Measurements from ENCODE around the gene KDM3A. TPM values are rescaled to one million over a fixed set of nuclear protein-coding genes. Genes with fewer than 3 reads are reported as not detected.

KDM3A gene
- total RNA-seq, 1 donor from 2014 or later, result 63.9 TPM

DNA sequence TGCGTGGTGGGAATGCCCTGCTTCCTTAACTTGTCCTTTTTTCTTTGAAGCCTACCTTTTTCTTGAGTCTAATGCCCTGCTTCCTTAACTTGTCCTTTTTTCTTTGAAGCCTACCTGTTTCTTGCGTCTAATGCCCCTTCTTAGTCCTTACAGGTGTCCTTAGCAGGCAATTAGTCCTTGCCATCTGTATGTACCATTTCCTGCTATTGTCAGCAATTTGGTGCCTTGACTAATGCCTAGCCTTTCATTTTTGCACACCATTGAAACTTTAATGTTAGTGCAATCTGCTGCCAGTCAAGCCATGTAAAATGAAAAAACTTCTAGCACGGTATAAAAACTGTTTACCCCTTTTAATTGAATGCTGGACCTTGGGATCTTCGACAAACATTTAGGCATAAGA is 4.3 kb downstream of the KDM3A start:
- no peak overlapping the region for H3K27ac Mint-ChIP-seq (ENCODE audit: unreplicated experiment)
- H3K36me3 Mint-ChIP-seq (ENCODE audit: low read depth, unreplicated experiment), result peaks cover 26% of the 10 kb centered on the region
- peaks cover 20% of the 10 kb centered on the region for H3K27me3 Mint-ChIP-seq (ENCODE audit: unreplicated experiment)
- DNase-seq (ENCODE audit: low spot score), result no peak
- H3K4me1 Mint-ChIP-seq (ENCODE audit: unreplicated experiment), result peaks cover 54% of the 10 kb centered on the region
- TF ChIP-seq, protein P1, sequence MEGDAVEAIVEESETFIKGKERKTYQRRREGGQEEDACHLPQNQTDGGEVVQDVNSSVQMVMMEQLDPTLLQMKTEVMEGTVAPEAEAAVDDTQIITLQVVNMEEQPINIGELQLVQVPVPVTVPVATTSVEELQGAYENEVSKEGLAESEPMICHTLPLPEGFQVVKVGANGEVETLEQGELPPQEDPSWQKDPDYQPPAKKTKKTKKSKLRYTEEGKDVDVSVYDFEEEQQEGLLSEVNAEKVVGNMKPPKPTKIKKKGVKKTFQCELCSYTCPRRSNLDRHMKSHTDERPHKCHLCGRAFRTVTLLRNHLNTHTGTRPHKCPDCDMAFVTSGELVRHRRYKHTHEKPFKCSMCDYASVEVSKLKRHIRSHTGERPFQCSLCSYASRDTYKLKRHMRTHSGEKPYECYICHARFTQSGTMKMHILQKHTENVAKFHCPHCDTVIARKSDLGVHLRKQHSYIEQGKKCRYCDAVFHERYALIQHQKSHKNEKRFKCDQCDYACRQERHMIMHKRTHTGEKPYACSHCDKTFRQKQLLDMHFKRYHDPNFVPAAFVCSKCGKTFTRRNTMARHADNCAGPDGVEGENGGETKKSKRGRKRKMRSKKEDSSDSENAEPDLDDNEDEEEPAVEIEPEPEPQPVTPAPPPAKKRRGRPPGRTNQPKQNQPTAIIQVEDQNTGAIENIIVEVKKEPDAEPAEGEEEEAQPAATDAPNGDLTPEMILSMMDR (IDR thresholded peaks at IDR 0.05; ENCODE audit: unreplicated experiment), result no peak
- peaks cover 3% of the 10 kb centered on the region for H3K9me3 Mint-ChIP-seq (ENCODE audit: unreplicated experiment)
- peak overlapping the region; percentile 70 for H3K4me3 Mint-ChIP-seq (ENCODE audit: unreplicated experiment)

DNA sequence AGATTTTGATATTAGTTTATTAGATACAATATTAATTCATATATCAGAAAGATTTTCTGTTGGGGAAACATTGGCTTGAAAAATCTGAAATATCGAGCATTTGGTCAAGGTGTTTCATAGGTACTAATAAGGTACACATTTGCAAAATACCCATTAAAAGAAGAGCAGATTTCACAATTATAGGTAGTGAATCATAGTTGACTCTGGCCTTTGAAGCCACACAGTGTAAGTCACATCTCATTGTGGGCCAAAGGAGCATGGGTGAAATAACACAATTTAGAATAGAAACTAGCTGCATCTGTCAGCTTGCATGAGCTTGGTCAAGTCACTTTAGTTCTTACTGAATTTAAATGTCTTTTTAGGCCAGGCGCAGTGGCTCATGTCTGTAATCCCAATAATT is 4.9 kb downstream of the KDM3A start:
- DNase-seq (ENCODE audit: low spot score), result no peak
- Mint-ChIP-seq H3K9me3 (ENCODE audit: unreplicated experiment) (no peaks in the 10 kb centered on the region), H3K27ac (ENCODE audit: unreplicated experiment) (no peak overlapping the region), H3K27me3 (ENCODE audit: unreplicated experiment) (peaks cover 14% of the 10 kb centered on the region), H3K36me3 (ENCODE audit: low read depth, unreplicated experiment) (peaks cover 28% of the 10 kb centered on the region), H3K4me1 (ENCODE audit: unreplicated experiment) (peaks cover 50% of the 10 kb centered on the region), H3K4me3 (ENCODE audit: unreplicated experiment) (no peak overlapping the region)
- TF ChIP-seq, protein P1 (IDR thresholded peaks at IDR 0.05; ENCODE audit: unreplicated experiment), result no peak

DNA sequence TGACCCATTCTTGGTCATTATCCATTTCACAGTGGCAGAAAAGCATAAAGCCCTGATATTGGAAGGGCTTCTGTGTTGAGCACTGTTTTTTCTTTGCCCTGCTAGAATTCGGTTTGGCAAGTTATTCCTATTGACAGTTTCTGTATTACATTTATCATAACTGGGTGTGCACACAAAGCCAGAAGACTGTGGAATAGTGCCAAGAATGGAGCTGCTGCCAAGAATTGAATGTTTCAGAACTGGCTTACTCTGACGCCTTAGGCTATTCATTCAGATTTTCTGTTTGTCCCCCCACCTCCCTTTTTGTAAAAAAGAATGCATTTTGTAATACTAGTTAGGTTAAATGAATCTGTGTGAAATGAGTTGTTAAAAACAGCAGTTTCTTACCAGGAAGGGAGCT is 12.7 kb downstream of the KDM3A start:
- H3K9me3 Mint-ChIP-seq (ENCODE audit: unreplicated experiment), result no peaks in the 10 kb centered on the region
- H3K36me3 Mint-ChIP-seq (ENCODE audit: low read depth, unreplicated experiment), result peaks cover 43% of the 10 kb centered on the region
- H3K4me3 Mint-ChIP-seq (ENCODE audit: unreplicated experiment), result no peak overlapping the region
- TF ChIP-seq, protein P1 (IDR thresholded peaks at IDR 0.05; ENCODE audit: unreplicated experiment), result no peak
- H3K27me3 Mint-ChIP-seq (ENCODE audit: unreplicated experiment), result no peaks in the 10 kb centered on the region
- no peak overlapping the region for H3K27ac Mint-ChIP-seq (ENCODE audit: unreplicated experiment)
- H3K4me1 Mint-ChIP-seq (ENCODE audit: unreplicated experiment), result peaks cover 8% of the 10 kb centered on the region
- no peak for DNase-seq (ENCODE audit: low spot score)

DNA sequence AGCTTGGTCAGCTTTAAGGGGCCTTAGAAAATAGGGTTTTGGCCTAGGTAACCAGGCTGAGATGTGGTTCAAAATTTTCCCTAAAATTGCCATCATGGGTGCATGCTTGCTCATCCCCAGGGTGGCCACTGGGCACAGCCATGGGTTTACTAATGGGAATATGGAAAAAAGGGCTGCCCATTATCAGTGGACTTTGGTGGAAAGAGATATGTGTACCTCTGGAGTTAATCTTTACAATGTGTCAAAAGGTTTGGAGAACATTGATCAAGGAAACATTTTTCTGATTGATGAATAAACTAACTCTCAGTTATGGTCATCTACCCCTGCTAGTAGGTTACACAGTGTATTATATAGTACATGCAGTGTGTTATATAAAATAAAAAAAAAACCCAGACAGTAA is 13.1 kb downstream of the KDM3A start:
- Mint-ChIP-seq H3K27ac (ENCODE audit: unreplicated experiment) (no peak overlapping the region), H3K9me3 (ENCODE audit: unreplicated experiment) (no peaks in the 10 kb centered on the region), H3K27me3 (ENCODE audit: unreplicated experiment) (no peaks in the 10 kb centered on the region), H3K4me1 (ENCODE audit: unreplicated experiment) (peaks cover 5% of the 10 kb centered on the region), H3K4me3 (ENCODE audit: unreplicated experiment) (no peak overlapping the region), H3K36me3 (ENCODE audit: low read depth, unreplicated experiment) (peaks cover 45% of the 10 kb centered on the region)
- TF ChIP-seq, protein P1 (IDR thresholded peaks at IDR 0.05; ENCODE audit: unreplicated experiment), result no peak
- DNase-seq (ENCODE audit: low spot score), result no peak

DNA sequence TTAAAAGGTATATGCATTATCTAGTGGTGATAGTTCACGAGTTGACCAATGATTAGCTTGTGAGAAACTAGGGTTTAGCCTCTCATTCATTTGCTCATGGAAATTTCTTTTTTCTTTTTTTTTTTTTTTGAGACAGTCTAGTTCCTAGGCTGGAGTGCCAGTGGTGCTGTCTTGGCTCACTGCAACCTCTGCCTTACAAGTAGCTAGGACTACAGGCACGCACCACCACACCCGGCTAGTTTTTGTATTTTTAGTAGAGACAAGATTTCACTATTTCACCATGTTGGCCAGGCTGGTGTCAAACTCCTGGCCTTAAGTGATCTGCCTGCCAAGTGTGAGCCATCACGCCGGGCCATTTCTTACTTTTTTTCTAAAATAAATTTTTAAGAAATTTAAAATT is 14.0 kb downstream of the KDM3A start:
- DNase-seq (ENCODE audit: low spot score), result no peak
- TF ChIP-seq, protein P1 (IDR thresholded peaks at IDR 0.05; ENCODE audit: unreplicated experiment), result no peak
- H3K36me3 Mint-ChIP-seq (ENCODE audit: low read depth, unreplicated experiment), result peaks cover 54% of the 10 kb centered on the region
- H3K4me1 Mint-ChIP-seq (ENCODE audit: unreplicated experiment), result no peaks in the 10 kb centered on the region
- H3K27ac Mint-ChIP-seq (ENCODE audit: unreplicated experiment), result no peak overlapping the region
- H3K9me3 Mint-ChIP-seq (ENCODE audit: unreplicated experiment), result no peaks in the 10 kb centered on the region
- H3K4me3 Mint-ChIP-seq (ENCODE audit: unreplicated experiment), result no peak overlapping the region
- no peaks in the 10 kb centered on the region for H3K27me3 Mint-ChIP-seq (ENCODE audit: unreplicated experiment)
